Activated gamma-delta T cell treated with anti-CD3 and anti-CD28 coated beads, Interleukin-2, amount 50 U/mL, for 16 hours (primary cell): ENCODE data around the gene YWHAE.
"Not testable (repeated sequence)": the region's sequence is repeated elsewhere in the genome, so short reads cannot be mapped to it uniquely, and the experiment has no call there.

Experiments used
- DNase-seq: peaks from one replicate; pipeline ENCODE4 v3.0.0-alpha.2; 2020; ENCODE audit warnings: low read depth

Gene YWHAE

GRCh38 chr17:1325766-1326165 is 74.3 kb downstream of the YWHAE start:
- no peak for DNase-seq

GRCh38 chr17:1324201-1324771 is 75.7 kb downstream of the YWHAE start:
- no peak for DNase-seq

- DNase-seq: no peak
Measured at GRCh38 chr17:1323336-1323735, 76.7 kb downstream of the YWHAE start.

GRCh38 chr17:1322480-1322879 is 77.5 kb downstream of the YWHAE start:
- DNase-seq: no peak

- no peak for DNase-seq
Measured at GRCh38 chr17:1322014-1322428, 78.0 kb downstream of the YWHAE start.

- DNase-seq: no peak
Measured at GRCh38 chr17:1315891-1316403, 84.1 kb downstream of the YWHAE start.

GRCh38 chr17:1315409-1315808 is 84.6 kb downstream of the YWHAE start:
- no peak for DNase-seq

- no peak for DNase-seq
Measured at GRCh38 chr17:1313270-1314005, 86.6 kb downstream of the YWHAE start.

GRCh38 chr17:1312261-1312870 is 87.7 kb downstream of the YWHAE start:
- DNase-seq: no peak

GRCh38 chr17:1307829-1308228 is 92.2 kb downstream of the YWHAE start:
- not testable (repeated sequence) for DNase-seq

- no peak for DNase-seq
Measured at GRCh38 chr17:1304962-1305563, 95.0 kb downstream of the YWHAE start.

GRCh38 chr17:1304522-1304921 is 95.5 kb downstream of the YWHAE start:
- DNase-seq: no peak

GRCh38 chr17:1302761-1303160 is 97.3 kb downstream of the YWHAE start:
- no peak for DNase-seq

GRCh38 chr17:1301546-1301945 is 98.5 kb downstream of the YWHAE start:
- no peak for DNase-seq

GRCh38 chr17:1300371-1300905 is 99.6 kb downstream of the YWHAE start:
- no peak for DNase-seq

- DNase-seq: no peak
Measured at GRCh38 chr17:1299552-1300370, 100.3 kb downstream of the YWHAE start.

- DNase-seq: no peak
Measured at GRCh38 chr17:1298606-1299005, 101.4 kb downstream of the YWHAE start.
